ENCODE data around the gene MRPS33. TPM values are rescaled to one million over a fixed set of nuclear protein-coding genes. Genes with fewer than 3 reads are reported as not detected.

MRPS33 gene
- total and polyA plus RNA-seq, 10 of the 15 experiments (the other 5 are each of a cell fraction or from before 2014, with no cell fraction given), result 48.4 to 372 (median 124) TPM

DNA sequence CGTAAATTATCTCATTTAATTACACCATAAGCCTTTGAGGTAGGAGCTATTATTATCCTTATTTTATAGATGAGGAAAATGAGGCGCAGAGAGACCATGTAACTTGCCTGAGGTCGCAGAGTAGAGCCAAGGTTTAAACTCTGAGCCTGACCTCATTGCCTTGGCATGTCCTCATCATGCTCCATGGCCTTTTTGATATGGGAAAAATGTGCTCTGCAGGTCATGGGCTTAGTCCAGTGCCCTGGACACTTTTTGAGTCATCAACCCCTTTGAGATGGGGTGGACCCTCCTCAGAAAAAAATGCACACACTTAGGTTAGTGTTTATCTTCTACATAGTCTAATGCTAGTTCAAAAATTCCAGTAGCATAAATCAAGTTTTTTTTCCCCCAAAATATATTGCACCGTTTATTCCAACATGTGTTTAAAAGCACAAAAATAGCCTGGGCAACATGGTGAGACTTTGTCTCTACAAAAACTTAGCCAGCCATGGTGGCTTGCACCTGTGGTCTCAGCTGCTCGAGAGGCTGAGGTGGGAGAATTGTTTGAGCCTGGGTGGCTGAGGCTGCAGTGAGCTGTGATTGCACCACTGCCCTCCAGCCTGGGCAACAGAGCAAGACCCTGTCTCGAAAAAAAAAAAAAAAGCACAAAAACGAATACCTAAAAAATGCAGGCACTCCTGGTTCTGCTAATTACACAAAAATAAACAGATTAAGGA is 30.5 kb upstream of the MRPS33 start:
- Histone ChIP-seq H3K4me2 (ENCODE audit: control insufficient read depth, insufficient read depth) (no peak overlapping the region), H3K9ac (ENCODE audit: control insufficient read depth, insufficient read depth, low read length) (no peak overlapping the region), H3K4me1 (ENCODE audit: control insufficient read depth, insufficient read depth, low read length) (no peaks in the 10 kb centered on the region), H3K4me3 (no peak overlapping the region), H3K36me3 (ENCODE audit: control insufficient read depth in 2 of 2, insufficient read depth in 2 of 2, low read length in 1 of 2) (no peaks in the 10 kb centered on the region), H2AFZ (ENCODE audit: control insufficient read depth, low read depth, low read length) (no peak overlapping the region), H4K20me1 (ENCODE audit: control insufficient read depth, insufficient read depth) (no peaks in the 10 kb centered on the region), H3K79me2 (ENCODE audit: control insufficient read depth, insufficient read depth, low read length) (no peaks in the 10 kb centered on the region), H3K27me3 (replicated peaks in 1 of 2; ENCODE audit: control insufficient read depth in 2 of 2, insufficient read depth in 2 of 2, low read length in 1 of 2) (no peaks in the 10 kb centered on the region; a peak in 1 of 4 replicates), H3K27ac (ENCODE audit: control insufficient read depth, insufficient read depth) (no peak overlapping the region), H3K9me3 (replicated peaks; ENCODE audit: control insufficient read depth, insufficient read depth, low read length) (no peaks in the 10 kb centered on the region)
- DNase-seq (ENCODE audit: low read depth, low spot score), result no peak
- 5% methylated on average over 6 of the region's 7 CpGs for WGBS (ENCODE audit: insufficient coverage, insufficient replicate concordance, low lambda C conversion rate, missing lambda C conversion rate)
- ATAC-seq, result no peak
- ChIA-PET RAD21 (ENCODE audit: unreplicated experiment) (no interaction called here), POLR2A (no interaction called here), SMC1A (ENCODE audit: uncharacterized antibody, unreplicated experiment) (no interaction called here), CTCF (interaction anchor here (0.6 kb wide), 2 partner anchors 118 to 570 kb away, joined by 3 read pairs; no protein-coding TSS in a partner anchor)
- no TSS peak for BruUV-seq (replicated peaks)
- no peak for FAIRE-seq
- intact Hi-C loops (cut with micrococcal nuclease; ENCODE audit: unreplicated experiment) (no loop called here), in situ Hi-C loops (cut with MboI) (no loop called here)
- TF ChIP-seq SIX5 (IDR thresholded peaks at IDR 0.05; ENCODE audit: low read depth, low read length, severe bottlenecking) (no peak), BACH1 (IDR thresholded peaks at IDR 0.05; ENCODE audit: borderline replicate concordance) (no peak), NFYB (IDR thresholded peaks at IDR 0.05; ENCODE audit: insufficient read depth, low read depth, low read length) (no peak), BRCA1 (IDR thresholded peaks at IDR 0.05; ENCODE audit: low read depth, low read length) (no peak), SMC3 (IDR thresholded peaks at IDR 0.05; ENCODE audit: borderline replicate concordance, low read length) (no peak), RAD21 (IDR thresholded peaks at IDR 0.05; ENCODE audit: insufficient read depth, low read depth, low read length) (no peak), CREM (IDR thresholded peaks at IDR 0.05; ENCODE audit: low read depth) (no peak), HCFC1 (IDR thresholded peaks at IDR 0.05; ENCODE audit: low read length) (no peak), NRF1 (conservative IDR thresholded peaks at IDR 0.05; ENCODE audit: low read depth, low read length) (no peak), EGR1 (IDR thresholded peaks at IDR 0.05; ENCODE audit: borderline replicate concordance in 1 of 2, low read depth in 2 of 2, low read length in 2 of 2) (no peak)
- TF ChIP-seq, protein P1, sequence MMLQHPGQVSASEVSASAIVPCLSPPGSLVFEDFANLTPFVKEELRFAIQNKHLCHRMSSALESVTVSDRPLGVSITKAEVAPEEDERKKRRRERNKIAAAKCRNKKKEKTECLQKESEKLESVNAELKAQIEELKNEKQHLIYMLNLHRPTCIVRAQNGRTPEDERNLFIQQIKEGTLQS (IDR thresholded peaks at IDR 0.05; ENCODE audit: borderline replicate concordance, extremely low read depth, low read depth, low read length), result no peak

All from GM12878 (cell line).